Neuronal stem cell (in vitro differentiated cells): ENCODE measurements around the gene BIRC7.
A peak's percentile ranks its signal among the peaks of the same experiment; 100 is the strongest.

Source experiments
- DNase-seq: peaks from one replicate; pipeline ENCODE4 v3.0.0-alpha.2; 2013; ENCODE audit warnings: low spot score
- H2AFZ ChIP-seq: one replicate; pipeline ENCODE4 v1.6.1; 2013; ENCODE audit warnings: mild to moderate bottlenecking, low read length, inconsistent platforms
- H2AK5ac ChIP-seq: 2 replicates; pipeline ENCODE4 v1.6.1; 2013; ENCODE audit warnings: low read depth, mild to moderate bottlenecking, inconsistent platforms, low read length, moderate library complexity, mixed read lengths
- H2BK120ac ChIP-seq: 2 replicates; pipeline ENCODE4 v1.6.1; 2013; ENCODE audit warnings: low read depth, mild to moderate bottlenecking, inconsistent platforms, low read length, moderate library complexity, mixed read lengths
- H2BK12ac ChIP-seq: one replicate; pipeline ENCODE4 v1.6.1; 2013; ENCODE audit warnings: low read length, inconsistent platforms
- H2BK15ac ChIP-seq: 2 replicates; pipeline ENCODE4 v1.6.1; 2013; ENCODE audit warnings: mild to moderate bottlenecking, low read length, inconsistent platforms, mixed read lengths
- H2BK5ac ChIP-seq: one replicate; pipeline ENCODE4 v1.6.1; 2013; ENCODE audit warnings: inconsistent platforms, mild to moderate bottlenecking, low read length, moderate library complexity
- H3K14ac ChIP-seq: one replicate; pipeline ENCODE4 v1.6.1; 2013; ENCODE audit warnings: low read length, inconsistent platforms
- H3K18ac ChIP-seq: 2 replicates; pipeline ENCODE4 v1.6.1; 2013; ENCODE audit warnings: low read length, inconsistent platforms
- H3K23ac ChIP-seq: 2 replicates; pipeline ENCODE4 v1.6.1; 2013; ENCODE audit warnings: low read depth, mild to moderate bottlenecking, mixed read lengths, low read length, inconsistent platforms; ENCODE audit not compliant: poor library complexity
- H3K27ac ChIP-seq: replicated peaks from 3 replicates; pipeline ENCODE4 v1.5.1; 2013; ENCODE audit warnings: low read length, inconsistent platforms
- H3K27me3 ChIP-seq, 3 experiments: 2 replicates each; pipeline ENCODE4 v1.6.1; 2013; ENCODE audit warnings: low read length in 3 of 3, mild to moderate bottlenecking in 2 of 3, inconsistent platforms in 1 of 3, low read depth in 1 of 3, mixed read lengths in 1 of 3, moderate library complexity in 1 of 3; ENCODE audit not compliant: control insufficient read depth in 3 of 3, insufficient read depth in 3 of 3
- H3K36me3 ChIP-seq, 2 donors: replicated peaks in 1 of 2; 2 replicates each; pipeline ENCODE4 v1.6.1; 2013; ENCODE audit warnings: low read length in 2 of 2; ENCODE audit not compliant: control insufficient read depth in 2 of 2, insufficient read depth in 2 of 2
- H3K4ac ChIP-seq: 2 replicates; pipeline ENCODE4 v1.6.1; 2013; ENCODE audit warnings: inconsistent platforms, mild to moderate bottlenecking, low read length, moderate library complexity
- H3K4me1 ChIP-seq, 2 donors: 1 replicate in 1 of 2; 2 replicates in 1 of 2; pipeline ENCODE4 v1.6.1; 2013; ENCODE audit warnings: low read length in 2 of 2, low read depth in 1 of 2; ENCODE audit not compliant: control insufficient read depth in 2 of 2, insufficient read depth in 1 of 2
- H3K4me2 ChIP-seq: one replicate; pipeline ENCODE4 v1.6.1; 2013; ENCODE audit warnings: mild to moderate bottlenecking, low read length, inconsistent platforms; ENCODE audit not compliant: insufficient read depth, poor library complexity, severe bottlenecking
- H3K4me3 ChIP-seq, 2 donors: 2 replicates each; pipeline ENCODE4 v1.5.1; 2013; ENCODE audit warnings: low read length in 2 of 2, mild to moderate bottlenecking in 2 of 2, inconsistent platforms in 1 of 2, moderate library complexity in 1 of 2
- H3K79me1 ChIP-seq: one replicate; pipeline ENCODE4 v1.6.1; 2013; ENCODE audit warnings: low read depth, mild to moderate bottlenecking, inconsistent platforms, low read length, moderate library complexity
- H3K9ac ChIP-seq: one replicate; pipeline ENCODE4 v1.6.1; 2013; ENCODE audit warnings: mild to moderate bottlenecking, low read depth, low read length, inconsistent platforms; ENCODE audit not compliant: poor library complexity
- H3K9me3 ChIP-seq, 2 donors: replicated peaks in 1 of 2; 2 replicates each; pipeline versions ENCODE3 to v1.6.1; 2013; ENCODE audit warnings: low read length in 2 of 2, mild to moderate bottlenecking in 2 of 2, inconsistent platforms in 1 of 2, low read depth in 1 of 2, mixed read lengths in 1 of 2, moderate library complexity in 1 of 2; ENCODE audit not compliant: control insufficient read depth in 2 of 2, insufficient read depth in 1 of 2
- H4K8ac ChIP-seq: one replicate; pipeline ENCODE4 v1.6.1; 2013; ENCODE audit warnings: low read depth, mild to moderate bottlenecking, inconsistent platforms, low read length, moderate library complexity
- H4K91ac ChIP-seq: one replicate; pipeline ENCODE4 v1.6.1; 2013; ENCODE audit warnings: low read length, low read depth, mild to moderate bottlenecking, inconsistent platforms; ENCODE audit not compliant: poor library complexity
- WGBS, 2 donors: extraction: QIAGEN DNeasy Blood & Tissue Kit; methylation state at CpG; one replicate each; pipeline ENCODE4 v1.1.7; 2013; ENCODE audit warnings: missing lambda C conversion rate in 2 of 2, mixed read lengths in 1 of 2; ENCODE audit not compliant: insufficient read length in 2 of 2, insufficient replicate concordance in 1 of 2; ENCODE audit errors: extremely low coverage in 2 of 2; 5-methylcytosine and 5-hydroxymethylcytosine counted together

BIRC7 gene

GRCh38 chr20:63252284-63252711 lies 16.6 kb downstream of the BIRC7 start:
- H3K4ac ChIP-seq = peak overlapping the region; percentile 2
- peak overlapping the region; percentile 87 for H2AK5ac ChIP-seq
- peaks cover 33 to 37% of the 10 kb centered on the region in 2 donors for H3K4me1 ChIP-seq
- H3K27me3 ChIP-seq = no peaks in the 10 kb centered on the region
- peak overlapping the region; percentile 92 for H3K18ac ChIP-seq
- no peak overlapping the region for H2BK120ac ChIP-seq
- H3K9ac ChIP-seq = peak overlapping the region; percentile 50
- H4K91ac ChIP-seq = no peak overlapping the region
- peak overlapping the region; percentile 89 for H3K23ac ChIP-seq
- H2BK12ac ChIP-seq = peak overlapping the region; percentile 46
- no peak overlapping the region for H4K8ac ChIP-seq
- H3K4me2 ChIP-seq = no peak overlapping the region
- WGBS, 2 donors = no CpG with 5 or more reads among the region's 8 CpGs
- peaks cover 2 to 10% of the 10 kb centered on the region in 2 donors for H3K36me3 ChIP-seq
- no peak overlapping the region for H3K27ac ChIP-seq
- H3K4me3 ChIP-seq = peak overlapping the region in 1 of 2 donors; percentile 51
- peak overlapping the region; percentile 65 for H2BK15ac ChIP-seq
- H3K9me3 ChIP-seq = peaks cover 0 to 8% of the 10 kb centered on the region in 2 donors
- H3K14ac ChIP-seq = no peak overlapping the region
- H2AFZ ChIP-seq = no peak overlapping the region
- peak overlapping the region; percentile 53 for H2BK5ac ChIP-seq
- no peak for DNase-seq
- peaks cover 15% of the 10 kb centered on the region for H3K79me1 ChIP-seq

DNA sequence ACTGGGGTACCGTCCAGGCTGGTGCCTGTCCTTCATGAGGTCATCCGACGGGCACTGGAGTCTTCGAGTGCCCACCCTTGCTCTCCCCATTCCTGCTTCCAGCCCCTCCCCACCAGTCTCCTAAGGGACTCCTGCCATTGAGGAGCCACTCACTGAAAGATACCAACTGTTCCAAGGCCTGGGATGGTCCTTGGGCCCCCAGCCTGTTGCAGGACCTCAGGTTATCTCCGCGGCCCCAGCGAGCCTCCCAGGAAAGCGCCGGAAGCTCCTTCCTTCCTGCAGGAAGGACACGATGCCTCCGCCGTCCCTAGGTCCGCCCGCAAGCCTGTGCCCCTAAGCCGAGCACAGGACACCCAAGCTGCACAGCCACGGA lies 17.3 kb downstream of the BIRC7 start:
- H3K36me3 ChIP-seq = peaks cover 4 to 6% of the 10 kb centered on the region in 2 donors
- DNase-seq = no peak
- H3K27me3 ChIP-seq = no peaks in the 10 kb centered on the region
- no CpG with 5 or more reads among the region's 16 CpGs for WGBS, 2 donors
- H3K79me1 ChIP-seq = peaks cover 12% of the 10 kb centered on the region
- no peak overlapping the region for H3K23ac ChIP-seq
- H3K4me2 ChIP-seq = peak overlapping the region; percentile 51
- peak overlapping the region; percentile 92 for H3K18ac ChIP-seq
- H2AK5ac ChIP-seq = peak overlapping the region; percentile 87
- no peak overlapping the region for H4K91ac ChIP-seq
- peak overlapping the region; percentile 40 for H2BK5ac ChIP-seq
- peak overlapping the region; percentile 85 for H2BK12ac ChIP-seq
- peak overlapping the region; percentile 81 for H2AFZ ChIP-seq
- H3K9me3 ChIP-seq = peaks cover 0 to 16% of the 10 kb centered on the region in 2 donors
- peak overlapping the region; percentile 29 for H2BK120ac ChIP-seq
- H3K4ac ChIP-seq = peak overlapping the region; percentile 38
- H3K4me3 ChIP-seq = peak overlapping the region; percentile 51 to 93
- H4K8ac ChIP-seq = no peak overlapping the region
- H3K9ac ChIP-seq = peak overlapping the region; percentile 74
- peaks cover 30 to 32% of the 10 kb centered on the region in 2 donors for H3K4me1 ChIP-seq
- H2BK15ac ChIP-seq = peak overlapping the region; percentile 65
- no peak overlapping the region for H3K14ac ChIP-seq
- peak overlapping the region; percentile 67 for H3K27ac ChIP-seq

GRCh38 chr20:63253438-63254231 lies 17.9 kb downstream of the BIRC7 start:
- Histone ChIP-seq H3K79me1 (peaks cover 12% of the 10 kb centered on the region), H2BK12ac (no peak overlapping the region), H3K4me3 (peak overlapping the region; percentile 51 to 93), H3K4me1 (peaks cover 30% of the 10 kb centered on the region in 2 donors), H4K91ac (peak overlapping the region; percentile 83), H3K36me3 (peaks cover 4 to 6% of the 10 kb centered on the region in 2 donors), H3K18ac (peak overlapping the region; percentile 99), H2AFZ (peak overlapping the region; percentile 81), H3K9me3 (peaks cover 0 to 18% of the 10 kb centered on the region in 2 donors), H3K14ac (peak overlapping the region; percentile 89), H3K27me3 (no peaks in the 10 kb centered on the region), H4K8ac (peak overlapping the region; percentile 59), H3K23ac (peak overlapping the region; percentile 85), H3K9ac (peak overlapping the region; percentile 91), H2BK15ac (peak overlapping the region; percentile 97), H2BK5ac (peak overlapping the region; percentile 40), H3K4me2 (peak overlapping the region; percentile 86), H2AK5ac (peak overlapping the region; percentile 100), H3K4ac (peak overlapping the region; percentile 47), H3K27ac (peak overlapping the region; percentile 67), H2BK120ac (peak overlapping the region; percentile 87)
- no CpG with 5 or more reads among the region's 89 CpGs for WGBS, 2 donors
- DNase-seq = peak; percentile 85

DNA sequence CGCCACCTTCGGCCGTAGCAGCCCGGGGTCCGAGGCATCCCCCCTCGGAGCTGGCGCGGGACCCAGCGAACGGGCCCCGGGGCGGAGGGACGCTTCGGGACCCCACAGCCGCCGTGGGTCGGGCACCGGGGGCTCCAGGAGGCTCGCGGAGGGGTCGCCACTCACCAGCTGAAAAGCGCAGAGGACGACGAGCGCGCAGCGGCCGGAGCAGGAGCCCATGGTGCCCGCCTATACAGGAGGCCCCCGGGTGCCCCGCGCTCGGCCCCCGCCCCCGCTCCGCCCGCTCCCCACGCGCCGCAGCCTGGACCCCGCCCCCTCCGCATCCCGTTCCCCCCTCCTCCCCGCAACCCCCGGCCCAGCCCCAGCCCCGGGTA lies 18.5 kb downstream of the BIRC7 start, which contains the start of gene NKAIN4:
TSS of gene NKAIN4 (minus strand) at position 232 of the 374 bp plus-strand sequence. CDS start at position 219, 13 bp downstream.
- Histone ChIP-seq H3K4me2 (peak within 1 kb of the TSS; percentile 97), H4K8ac (peak within 1 kb of the TSS; percentile 59), H3K23ac (peak within 1 kb of the TSS; percentile 85), H3K9ac (peak within 1 kb of the TSS; percentile 91), H3K18ac (peak within 1 kb of the TSS; percentile 99), H2BK5ac (peak within 1 kb of the TSS; percentile 40), H2AK5ac (peak within 1 kb of the TSS; percentile 100), H4K91ac (peak within 1 kb of the TSS; percentile 83), H2BK15ac (peak within 1 kb of the TSS; percentile 97), H3K27me3 (no peaks in the 10 kb centered on the region), H3K14ac (peak within 1 kb of the TSS; percentile 89), H3K4ac (peak within 1 kb of the TSS; percentile 85), H3K79me1 (peaks cover 10% of the 10 kb centered on the region), H3K27ac (peak within 1 kb of the TSS; percentile 67), H2BK120ac (peak within 1 kb of the TSS; percentile 87), H3K9me3 (peaks cover 0 to 18% of the 10 kb centered on the region in 2 donors), H2AFZ (peak within 1 kb of the TSS; percentile 81), H3K36me3 (peaks cover 4 to 6% of the 10 kb centered on the region in 2 donors), H2BK12ac (peak within 1 kb of the TSS; percentile 89), H3K4me1 (peaks cover 30% of the 10 kb centered on the region in 2 donors), H3K4me3 (peak within 1 kb of the TSS; percentile 51 to 93)
- DNase-seq = no peak
- no CpG with 5 or more reads among the region's 46 CpGs for WGBS, 2 donors
